A673 (cell line): ENCODE data around the gene GPC6.

Experiments
- CTCF ChIP-seq: fragments of 300-800, 200-600 bp; sonication (generic); conservative IDR thresholded peaks from 2 replicates; pipeline ENCODE4 v1.5.1; 2017; ENCODE audit warnings: low read depth, mild to moderate bottlenecking, antibody characterized with exemption, low read length, moderate library complexity, mixed read lengths
- EZH2 ChIP-seq: fragments of 200-600 bp; sonication (generic); IDR thresholded peaks from 2 replicates; pipeline ENCODE4 v1.6.1; 2017; ENCODE audit warnings: borderline replicate concordance, low read depth, mild to moderate bottlenecking, mixed read lengths, antibody characterized with exemption, low read length; ENCODE audit not compliant: poor library complexity, severe bottlenecking

- TF ChIP-seq CTCF (no peak), EZH2 (no peak)
Observed at GRCh38 chr13:94188201-94188854, 961.7 kb downstream of the GPC6 start.
